CD4-positive, alpha-beta T cell treated with Interleukin-1 beta for 1 hour (primary cell): ENCODE results near the gene TTLL5.
"Not testable (repeated sequence)": the region's sequence is repeated elsewhere in the genome, so short reads cannot be mapped to it uniquely, and the experiment has no call there.

Source experiments
- DNase-seq, 2 donors: peaks; one replicate each; pipeline ENCODE4 v3.0.0-alpha.2; 2020 to 2022

TTLL5 gene

GRCh38 chr14:75877884-75878283, 216.8 kb downstream of the TTLL5 start:
- no peak for DNase-seq

- no peak for DNase-seq
Observed at GRCh38 chr14:75879031-75879430, 218.0 kb downstream of the TTLL5 start.

- DNase-seq = no peak
Observed at GRCh38 chr14:75880512-75880911, 219.5 kb downstream of the TTLL5 start.

GRCh38 chr14:75881994-75882393, 220.9 kb downstream of the TTLL5 start:
- no peak for DNase-seq

GRCh38 chr14:75884198-75884611, 223.2 kb downstream of the TTLL5 start:
- no peak for DNase-seq

- no peak for DNase-seq
Observed at GRCh38 chr14:75885829-75886228, 224.8 kb downstream of the TTLL5 start.

GRCh38 chr14:75886636-75887348, 225.7 kb downstream of the TTLL5 start:
- no peak for DNase-seq

GRCh38 chr14:75888945-75889344, 227.9 kb downstream of the TTLL5 start:
- no peak for DNase-seq

- no peak for DNase-seq
Observed at GRCh38 chr14:75896341-75896740, 235.3 kb downstream of the TTLL5 start.

- DNase-seq = no peak
Observed at GRCh38 chr14:75904311-75904710, 243.3 kb downstream of the TTLL5 start.

GRCh38 chr14:75905147-75905904, 244.3 kb downstream of the TTLL5 start:
- DNase-seq = no peak

- no peak for DNase-seq
Observed at GRCh38 chr14:75906228-75906627, 245.2 kb downstream of the TTLL5 start.

GRCh38 chr14:75906680-75907280, 245.7 kb downstream of the TTLL5 start:
- DNase-seq = peak; percentile 45 to 61

- DNase-seq = no peak
Observed at GRCh38 chr14:75907756-75908359, 246.8 kb downstream of the TTLL5 start.

GRCh38 chr14:75909630-75910029, 248.6 kb downstream of the TTLL5 start:
- no peak for DNase-seq

GRCh38 chr14:75910048-75910447, 249.0 kb downstream of the TTLL5 start:
- DNase-seq = no peak

GRCh38 chr14:75911883-75912282, 250.8 kb downstream of the TTLL5 start:
- no peak for DNase-seq

GRCh38 chr14:75913183-75913582, 252.1 kb downstream of the TTLL5 start:
- DNase-seq = no peak

- DNase-seq = no peak
Observed at GRCh38 chr14:75915045-75915444, 254.0 kb downstream of the TTLL5 start.

- no peak for DNase-seq
Observed at GRCh38 chr14:75917322-75917945, 256.4 kb downstream of the TTLL5 start.

- DNase-seq = no peak
Observed at GRCh38 chr14:75917946-75918335, 256.9 kb downstream of the TTLL5 start.

- DNase-seq = not testable (repeated sequence)
Observed at GRCh38 chr14:75920421-75920820, 259.4 kb downstream of the TTLL5 start.
